SK-N-SH (cell line): ENCODE results near the gene ADIRF.

ENCODE experiments used
- RFX5 ChIP-seq: IDR thresholded peaks from 2 replicates; pipeline ENCODE4 v1.6.1; 2012; ENCODE audit warnings: mild to moderate bottlenecking, improper control_type of control experiment, low read length
- TF ChIP-seq, protein P1 (sequence below): IDR thresholded peaks from 2 replicates; pipeline ENCODE4 v1.4.0; 2012; ENCODE audit warnings: low read depth

GRCh38 chr10:86946213-86947155 is 21.8 kb upstream of the ADIRF start:
- TF ChIP-seq, protein P1, sequence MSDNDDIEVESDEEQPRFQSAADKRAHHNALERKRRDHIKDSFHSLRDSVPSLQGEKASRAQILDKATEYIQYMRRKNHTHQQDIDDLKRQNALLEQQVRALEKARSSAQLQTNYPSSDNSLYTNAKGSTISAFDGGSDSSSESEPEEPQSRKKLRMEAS = no peak
- TF ChIP-seq RFX5 = no peak
